HS-5 (cell line): Measurements from ENCODE around the gene CX3CL1.
"Not testable (repeated sequence)": the region's sequence is repeated elsewhere in the genome, so short reads cannot be mapped to it uniquely, and the experiment has no call there.

Experiments used
- DNase-seq: peaks from one replicate; pipeline ENCODE4 v3.0.0-alpha.2; 2012; ENCODE audit warnings: low read depth

The CX3CL1 gene

DNA sequence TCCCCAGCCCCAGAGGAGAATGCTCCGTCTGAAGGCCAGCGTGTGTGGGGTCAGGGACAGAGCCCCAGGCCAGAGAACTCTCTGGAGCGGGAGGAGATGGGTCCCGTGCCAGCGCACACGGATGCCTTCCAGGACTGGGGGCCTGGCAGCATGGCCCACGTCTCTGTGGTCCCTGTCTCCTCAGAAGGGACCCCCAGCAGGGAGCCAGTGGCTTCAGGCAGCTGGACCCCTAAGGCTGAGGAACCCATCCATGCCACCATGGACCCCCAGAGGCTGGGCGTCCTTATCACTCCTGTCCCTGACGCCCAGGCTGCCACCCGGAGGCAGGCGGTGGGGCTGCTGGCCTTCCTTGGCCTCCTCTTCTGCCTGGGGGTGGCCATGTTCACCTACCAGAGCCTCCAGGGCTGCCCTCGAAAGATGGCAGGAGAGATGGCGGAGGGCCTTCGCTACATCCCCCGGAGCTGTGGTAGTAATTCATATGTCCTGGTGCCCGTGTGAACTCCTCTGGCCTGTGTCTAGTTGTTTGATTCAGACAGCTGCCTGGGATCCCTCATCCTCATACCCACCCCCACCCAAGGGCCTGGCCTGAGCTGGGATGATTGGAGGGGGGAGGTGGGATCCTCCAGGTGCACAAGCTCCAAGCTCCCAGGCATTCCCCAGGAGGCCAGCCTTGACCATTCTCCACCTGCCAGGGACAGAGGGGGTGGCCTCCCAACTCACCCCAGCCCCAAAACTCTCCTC lies 10.4 kb downstream of the CX3CL1 start:
- DNase-seq = no peak

DNA sequence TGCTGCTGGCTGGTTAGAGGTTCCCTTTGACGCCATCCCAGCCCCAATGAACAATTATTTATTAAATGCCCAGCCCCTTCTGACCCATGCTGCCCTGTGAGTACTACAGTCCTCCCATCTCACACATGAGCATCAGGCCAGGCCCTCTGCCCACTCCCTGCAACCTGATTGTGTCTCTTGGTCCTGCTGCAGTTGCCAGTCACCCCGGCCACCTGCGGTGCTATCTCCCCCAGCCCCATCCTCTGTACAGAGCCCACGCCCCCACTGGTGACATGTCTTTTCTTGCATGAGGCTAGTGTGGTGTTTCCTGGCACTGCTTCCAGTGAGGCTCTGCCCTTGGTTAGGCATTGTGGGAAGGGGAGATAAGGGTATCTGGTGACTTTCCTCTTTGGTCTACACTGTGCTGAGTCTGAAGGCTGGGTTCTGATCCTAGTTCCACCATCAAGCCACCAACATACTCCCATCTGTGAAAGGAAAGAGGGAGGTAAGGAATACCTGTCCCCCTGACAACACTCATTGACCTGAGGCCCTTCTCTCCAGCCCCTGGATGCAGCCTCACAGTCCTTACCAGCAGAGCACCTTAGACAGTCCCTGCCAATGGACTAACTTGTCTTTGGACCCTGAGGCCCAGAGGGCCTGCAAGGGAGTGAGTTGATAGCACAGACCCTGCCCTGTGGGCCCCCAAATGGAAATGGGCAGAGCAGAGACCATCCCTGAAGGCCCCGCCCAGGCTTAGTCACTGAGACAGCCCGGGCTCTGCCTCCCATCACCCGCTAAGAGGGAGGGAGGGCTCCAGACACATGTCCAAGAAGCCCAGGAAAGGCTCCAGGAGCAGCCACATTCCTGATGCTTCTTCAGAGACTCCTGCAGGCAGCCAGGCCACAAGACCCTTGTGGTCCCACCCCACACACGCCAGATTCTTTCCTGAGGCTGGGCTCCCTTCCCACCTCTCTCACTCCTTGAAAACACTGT lies 11.3 kb downstream of the CX3CL1 start:
- no peak for DNase-seq

DNA sequence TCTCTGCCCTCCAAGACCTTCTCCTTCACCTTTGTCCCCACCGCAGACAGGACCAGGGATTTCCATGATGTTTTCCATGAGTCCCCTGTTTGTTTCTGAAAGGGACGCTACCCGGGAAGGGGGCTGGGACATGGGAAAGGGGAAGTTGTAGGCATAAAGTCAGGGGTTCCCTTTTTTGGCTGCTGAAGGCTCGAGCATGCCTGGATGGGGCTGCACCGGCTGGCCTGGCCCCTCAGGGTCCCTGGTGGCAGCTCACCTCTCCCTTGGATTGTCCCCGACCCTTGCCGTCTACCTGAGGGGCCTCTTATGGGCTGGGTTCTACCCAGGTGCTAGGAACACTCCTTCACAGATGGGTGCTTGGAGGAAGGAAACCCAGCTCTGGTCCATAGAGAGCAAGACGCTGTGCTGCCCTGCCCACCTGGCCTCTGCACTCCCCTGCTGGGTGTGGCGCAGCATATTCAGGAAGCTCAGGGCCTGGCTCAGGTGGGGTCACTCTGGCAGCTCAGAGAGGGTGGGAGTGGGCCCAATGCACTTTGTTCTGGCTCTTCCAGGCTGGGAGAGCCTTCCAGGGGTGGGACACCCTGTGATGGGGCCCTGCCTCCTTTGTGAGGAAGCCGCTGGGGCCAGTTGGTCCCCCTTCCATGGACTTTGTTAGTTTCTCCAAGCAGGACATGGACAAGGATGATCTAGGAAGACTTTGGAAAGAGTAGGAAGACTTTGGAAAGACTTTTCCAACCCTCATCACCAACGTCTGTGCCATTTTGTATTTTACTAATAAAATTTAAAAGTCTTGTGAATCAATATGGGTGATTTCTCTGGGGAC lies 12.2 kb downstream of the CX3CL1 start:
- no peak for DNase-seq

DNA sequence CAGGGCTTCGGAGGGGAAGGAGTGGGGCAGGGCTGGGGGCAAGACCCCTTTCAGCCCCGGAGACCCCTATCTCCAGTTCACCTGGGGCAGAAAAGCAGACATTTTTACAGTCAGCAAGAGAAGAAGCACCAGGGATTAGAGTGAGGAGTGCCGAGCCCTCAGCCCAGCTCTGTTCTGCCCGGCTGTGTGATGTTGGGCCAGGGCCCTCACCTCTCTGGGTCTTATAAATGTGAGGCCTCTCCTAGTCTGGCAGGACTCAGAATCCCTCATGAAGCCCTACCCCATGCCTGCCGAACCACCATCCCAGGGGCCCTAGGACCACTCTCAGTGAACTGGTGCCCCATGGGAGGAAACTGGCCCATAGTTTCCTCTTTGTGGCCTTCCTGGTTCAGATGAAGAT lies 12.8 kb downstream of the CX3CL1 start:
- no peak for DNase-seq

DNA sequence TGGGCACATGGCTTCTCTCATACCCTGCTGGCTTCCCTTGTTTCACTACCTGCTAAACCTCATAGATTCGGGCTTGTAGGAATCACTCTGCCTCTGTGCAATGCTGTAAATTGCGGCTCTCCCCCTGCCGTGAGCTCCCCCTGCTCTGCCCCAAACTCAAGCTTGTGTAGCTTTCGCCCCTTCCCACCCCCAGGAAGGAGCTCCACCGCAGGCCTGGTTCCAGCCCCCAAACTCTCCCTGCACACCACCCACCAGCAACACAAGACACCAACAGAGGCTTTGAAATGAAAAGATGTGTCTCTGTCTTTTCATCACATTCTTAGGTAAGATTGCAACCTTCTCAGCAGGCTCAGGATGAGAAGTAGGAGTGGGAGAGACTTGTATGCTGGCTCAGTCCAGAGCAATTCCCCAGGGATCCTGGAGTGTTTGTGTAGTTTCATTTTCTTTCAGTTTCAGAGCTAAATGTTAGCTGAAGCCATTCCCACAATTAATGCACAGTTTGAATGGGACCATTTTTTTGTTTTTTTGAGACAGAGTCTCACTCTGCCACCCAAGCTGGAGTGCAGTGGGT lies 14.2 kb downstream of the CX3CL1 start:
- DNase-seq = no peak

DNA sequence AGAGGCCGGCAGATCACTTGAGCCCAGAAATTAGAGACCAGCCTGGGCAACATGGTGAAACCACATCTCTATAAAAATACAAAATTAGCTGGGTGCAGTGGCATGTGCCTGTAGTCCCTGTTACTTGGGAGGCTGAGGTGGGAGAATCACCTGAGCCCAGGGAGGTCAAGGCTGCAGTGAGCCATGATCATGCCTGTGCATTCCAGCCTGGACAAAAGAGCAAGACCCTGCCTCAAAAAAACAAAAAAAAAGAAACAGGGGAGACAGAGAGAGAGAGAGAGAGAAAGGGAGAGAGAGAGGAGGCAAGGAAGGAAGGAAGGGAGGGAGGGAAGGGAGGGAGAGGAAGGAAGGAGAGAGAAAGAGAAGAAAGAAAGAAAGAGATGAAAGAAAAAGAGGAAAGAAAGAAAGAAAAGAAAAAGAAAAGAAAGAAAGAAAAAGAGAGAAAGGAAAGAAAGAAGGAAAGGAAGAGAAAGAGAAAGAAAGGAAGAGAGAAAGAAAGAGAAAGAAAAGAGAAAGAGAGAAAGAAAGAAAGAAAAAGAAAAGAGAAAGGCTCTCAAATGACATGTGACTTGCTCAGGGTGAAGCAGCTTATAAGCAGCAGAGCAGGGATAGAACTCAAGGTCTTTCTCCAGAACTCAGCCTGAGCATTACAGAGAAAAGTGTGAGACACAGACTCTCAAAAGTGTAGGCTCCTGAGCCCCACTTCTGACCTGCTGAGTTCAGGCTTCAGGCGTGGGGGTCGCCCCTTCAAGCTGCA lies 15.5 kb downstream of the CX3CL1 start:
- DNase-seq = no peak

DNA sequence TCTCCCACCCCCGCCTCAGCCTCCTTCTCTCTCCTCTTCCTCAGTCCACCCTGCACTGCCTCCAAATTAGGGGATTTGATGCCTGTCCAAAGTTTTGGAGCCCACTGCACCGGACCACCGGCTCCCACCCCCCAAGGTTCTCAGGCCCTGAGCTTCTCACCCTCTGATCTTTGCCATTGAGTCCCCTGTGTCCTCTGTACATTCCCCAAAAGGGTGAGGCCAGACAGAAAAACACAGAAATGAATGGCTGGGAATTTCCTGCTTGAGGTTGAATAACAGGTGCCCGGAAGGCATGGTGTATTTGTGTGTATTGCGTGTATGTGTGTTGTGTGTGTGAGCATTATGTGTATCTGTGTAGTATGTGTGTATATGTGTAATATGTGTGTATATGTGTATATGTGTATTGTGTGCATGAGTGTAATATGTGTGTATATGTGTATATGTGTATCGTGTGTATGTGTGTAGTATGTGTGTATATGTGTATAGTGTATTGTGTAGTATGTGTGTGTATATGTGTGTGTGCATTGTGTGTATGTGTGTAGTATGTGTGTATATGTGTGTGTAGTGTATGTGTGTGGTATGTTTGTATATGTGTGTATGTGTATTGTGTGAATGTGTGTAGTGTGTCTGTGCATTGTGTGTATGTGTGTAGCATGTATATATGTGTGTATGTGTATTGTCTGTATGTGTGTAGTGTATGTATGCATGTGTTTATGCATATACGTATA lies 16.2 kb downstream of the CX3CL1 start:
- DNase-seq = no peak

DNA sequence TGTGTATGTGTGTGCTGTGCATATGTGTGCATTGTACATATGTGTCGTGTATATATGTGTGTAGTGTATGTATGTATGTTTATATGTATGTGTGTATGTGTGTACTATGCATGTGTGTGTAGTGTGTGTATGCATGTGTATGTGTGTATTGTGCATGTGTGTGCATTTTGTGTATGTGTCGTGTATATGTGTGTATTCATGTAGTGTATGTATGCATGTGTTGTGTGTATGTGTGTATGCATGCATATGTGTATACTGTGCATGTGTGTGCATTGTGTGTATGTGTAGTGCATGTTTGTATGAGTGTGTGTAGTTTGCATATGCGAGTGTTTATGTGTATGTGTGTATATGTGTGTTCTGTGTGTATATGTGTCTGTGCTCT lies 16.8 kb downstream of the CX3CL1 start:
- no peak for DNase-seq

DNA sequence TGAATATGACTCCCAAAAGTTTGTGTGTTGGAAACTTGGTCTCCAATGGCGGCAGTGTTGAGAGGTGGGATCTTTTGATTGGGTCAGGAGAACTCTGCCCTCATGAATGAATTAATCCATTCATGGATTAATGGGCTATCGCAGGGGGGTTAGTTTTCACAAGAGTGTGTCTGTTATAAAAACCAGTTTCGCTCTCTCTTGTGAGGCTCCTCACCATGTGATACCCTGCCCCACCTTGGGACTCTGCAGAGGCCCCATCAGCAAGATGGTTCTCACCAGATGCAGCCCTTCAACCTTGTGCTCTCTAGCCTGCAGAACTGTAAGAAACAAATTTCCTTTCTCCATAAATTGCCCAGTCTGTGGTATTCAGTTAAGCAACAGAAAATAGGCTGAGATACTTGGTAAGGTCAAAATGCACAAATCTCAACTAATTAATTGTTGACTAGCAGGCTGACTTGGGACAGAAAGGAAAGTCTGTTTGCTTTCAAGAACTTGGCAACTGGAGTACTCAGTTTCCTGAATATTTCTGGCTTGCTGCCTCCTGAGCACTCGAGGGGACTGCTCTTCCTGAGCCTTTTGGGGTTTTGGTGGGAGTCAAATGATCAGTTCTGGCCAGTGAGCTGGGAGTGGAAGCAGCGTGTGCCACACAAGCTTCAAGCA lies 18.5 kb downstream of the CX3CL1 start:
- DNase-seq = no peak

DNA sequence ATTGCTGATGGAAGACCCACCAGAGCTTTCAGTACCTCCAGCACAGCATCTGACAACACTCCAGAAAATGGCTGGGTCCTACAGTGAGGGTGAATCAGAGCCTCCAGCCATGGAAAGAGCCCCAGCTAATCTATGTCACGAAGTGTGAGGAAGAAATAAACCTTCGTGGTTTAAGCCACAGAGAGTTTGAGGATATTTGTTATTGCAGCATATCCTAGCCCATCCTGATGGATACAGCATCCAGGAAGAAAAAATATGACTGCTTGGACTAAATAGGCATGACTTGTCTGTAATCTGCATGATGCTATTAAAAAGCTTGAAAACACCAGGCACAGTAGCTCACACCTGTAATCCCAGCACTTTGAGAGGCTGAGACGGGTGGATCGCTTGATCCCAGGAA lies 19.0 kb downstream of the CX3CL1 start:
- DNase-seq = no peak

DNA sequence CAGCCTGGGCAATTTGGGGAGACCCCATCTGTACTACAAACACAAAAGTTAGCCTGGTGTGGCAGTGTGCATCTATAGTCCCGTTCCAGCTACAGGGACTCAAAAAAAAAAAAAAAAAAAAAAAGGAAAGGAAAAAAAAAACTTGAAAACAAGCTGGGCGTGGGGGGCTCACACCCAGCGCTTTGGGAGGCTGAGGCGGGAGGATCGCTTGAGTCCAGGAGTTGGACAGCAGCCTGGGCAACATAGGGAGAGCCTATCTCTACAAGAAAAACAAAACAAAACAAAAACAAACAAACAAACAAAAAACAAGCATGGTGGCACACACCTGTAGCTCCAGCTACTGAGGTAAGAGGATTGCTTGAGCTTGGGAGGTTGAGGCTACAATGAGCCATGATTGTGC lies 19.4 kb downstream of the CX3CL1 start:
- no peak for DNase-seq

DNA sequence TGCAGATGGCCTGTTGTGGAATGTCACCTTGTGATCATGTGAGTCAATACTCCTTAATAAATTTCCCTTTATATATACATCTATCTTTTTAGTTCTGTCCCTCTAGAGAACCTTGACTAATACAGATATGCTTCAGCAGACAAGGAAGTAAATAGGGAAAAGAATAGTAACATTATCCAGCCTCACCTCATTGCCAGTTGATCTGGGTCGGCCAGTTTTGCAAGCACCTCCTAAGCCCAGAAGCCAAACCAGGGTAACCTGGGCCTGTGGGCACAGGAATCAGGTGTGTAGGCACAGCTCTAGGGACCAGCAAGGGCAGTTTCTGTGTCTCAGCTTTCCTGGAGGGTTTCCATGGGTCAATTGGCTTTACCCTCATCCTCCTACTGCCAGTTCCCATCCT lies 20.4 kb downstream of the CX3CL1 start:
- DNase-seq = no peak

DNA sequence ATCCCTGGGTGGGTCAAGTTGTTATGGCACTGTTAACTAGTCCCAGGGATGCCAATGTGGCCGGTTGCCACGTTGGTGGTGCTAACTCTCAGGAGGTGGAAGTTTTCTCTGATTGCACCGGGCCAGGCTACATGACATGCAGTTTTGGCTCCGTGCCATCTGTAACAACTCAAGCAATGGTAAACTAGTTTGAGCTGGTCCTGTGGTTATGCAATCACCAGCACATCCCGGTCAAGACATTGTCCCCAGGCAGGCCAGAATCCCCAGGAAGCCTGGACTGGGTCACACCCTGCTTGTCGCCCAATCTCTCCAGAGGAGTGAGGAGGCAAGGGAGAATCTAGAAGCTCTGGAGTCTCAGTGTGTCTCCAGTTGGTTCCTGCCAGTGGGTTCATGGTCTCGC lies 22.2 kb downstream of the CX3CL1 start:
- DNase-seq = no peak

DNA sequence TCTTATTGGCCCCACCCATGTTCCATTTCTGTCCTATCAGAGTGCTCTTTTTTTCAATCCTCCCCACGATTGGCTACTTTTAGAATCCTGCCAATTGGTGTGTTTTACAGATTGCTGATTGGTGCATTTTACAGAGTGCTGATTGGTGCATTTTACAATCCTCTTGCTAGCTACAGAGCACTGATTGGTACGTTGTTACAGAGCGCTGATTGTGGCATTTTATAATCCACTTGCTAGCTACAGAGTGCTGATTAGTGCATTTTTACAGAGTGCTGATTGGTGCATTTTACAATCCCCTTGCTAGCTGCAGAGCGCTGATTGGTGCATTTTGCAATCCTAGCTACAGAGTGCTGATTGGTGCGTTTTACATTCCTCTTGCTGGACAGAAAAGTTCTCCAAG lies 22.7 kb downstream of the CX3CL1 start:
- no peak for DNase-seq

DNA sequence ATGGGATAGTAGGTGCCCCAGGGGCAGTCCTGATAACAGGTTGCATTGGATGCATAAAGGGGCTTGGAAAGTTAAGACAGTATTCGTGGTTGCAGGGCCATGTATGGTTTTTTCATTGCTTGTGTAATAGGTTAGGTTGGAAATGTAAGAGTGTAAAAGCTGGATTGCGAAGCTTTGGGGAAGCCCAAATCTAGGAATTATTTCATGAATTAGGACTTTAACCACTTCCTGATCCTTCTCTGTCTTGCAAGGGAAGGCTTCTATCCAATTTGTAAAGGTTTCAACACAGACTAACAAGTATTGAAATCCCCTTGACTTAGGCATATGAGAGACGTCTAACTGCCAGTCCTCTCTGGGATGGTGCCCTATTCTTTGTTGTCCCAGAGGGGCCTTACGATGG lies 24.5 kb downstream of the CX3CL1 start:
- DNase-seq = no peak

DNA sequence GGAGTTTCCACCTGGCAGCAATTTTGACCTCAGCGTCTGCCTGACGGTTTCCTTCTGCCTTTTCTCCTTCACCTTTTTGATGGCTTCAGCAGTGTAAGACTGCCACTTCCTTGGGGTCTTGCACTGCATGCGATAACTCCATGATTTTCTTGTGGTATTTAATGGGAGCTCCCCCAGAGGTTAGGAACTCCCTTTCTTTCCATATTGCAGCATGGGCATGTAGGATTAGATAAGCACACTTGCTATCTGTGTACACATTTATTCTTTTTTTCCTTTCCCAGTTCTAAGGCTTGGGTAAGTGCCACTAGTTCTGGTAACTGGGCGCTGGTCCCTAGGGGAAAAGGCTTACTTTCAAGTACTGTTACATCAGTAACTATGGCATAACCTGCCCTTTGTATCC lies 25.2 kb downstream of the CX3CL1 start:
- not testable (repeated sequence) for DNase-seq

DNA sequence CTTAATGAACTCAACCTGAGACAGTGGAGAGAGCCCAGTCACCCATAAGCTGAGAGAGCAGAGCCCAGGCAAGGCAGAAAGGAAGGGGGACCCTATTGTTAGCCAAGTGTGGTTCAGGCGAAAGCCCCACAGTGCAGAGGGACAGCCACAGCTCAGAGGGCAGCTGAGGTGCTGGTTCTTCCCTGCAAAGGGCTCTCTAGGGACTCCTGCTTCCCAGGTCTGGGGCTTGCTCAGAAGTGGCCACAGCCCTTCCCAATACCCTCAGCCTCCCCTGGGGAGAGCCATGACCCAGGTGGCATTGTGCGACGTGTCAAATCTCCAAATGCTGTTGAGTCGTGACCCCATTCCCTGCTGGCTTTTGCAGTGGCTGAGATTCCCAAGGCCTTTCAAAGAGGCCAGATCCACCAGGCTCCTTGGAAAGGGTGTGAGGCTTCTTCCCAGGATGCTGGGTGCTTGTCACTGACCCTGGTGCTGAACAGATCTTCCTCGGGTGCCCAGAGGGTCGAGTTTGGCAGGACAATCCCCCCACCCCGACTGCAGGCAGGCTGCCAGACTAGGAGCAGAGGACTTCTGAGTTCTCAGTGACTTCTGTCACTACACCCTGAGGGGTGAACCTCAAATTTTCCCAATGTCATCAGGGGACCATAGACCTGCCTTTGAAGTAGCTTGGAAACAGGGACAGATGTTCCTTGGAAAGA lies 29.8 kb downstream of the CX3CL1 start:
- no peak for DNase-seq

DNA sequence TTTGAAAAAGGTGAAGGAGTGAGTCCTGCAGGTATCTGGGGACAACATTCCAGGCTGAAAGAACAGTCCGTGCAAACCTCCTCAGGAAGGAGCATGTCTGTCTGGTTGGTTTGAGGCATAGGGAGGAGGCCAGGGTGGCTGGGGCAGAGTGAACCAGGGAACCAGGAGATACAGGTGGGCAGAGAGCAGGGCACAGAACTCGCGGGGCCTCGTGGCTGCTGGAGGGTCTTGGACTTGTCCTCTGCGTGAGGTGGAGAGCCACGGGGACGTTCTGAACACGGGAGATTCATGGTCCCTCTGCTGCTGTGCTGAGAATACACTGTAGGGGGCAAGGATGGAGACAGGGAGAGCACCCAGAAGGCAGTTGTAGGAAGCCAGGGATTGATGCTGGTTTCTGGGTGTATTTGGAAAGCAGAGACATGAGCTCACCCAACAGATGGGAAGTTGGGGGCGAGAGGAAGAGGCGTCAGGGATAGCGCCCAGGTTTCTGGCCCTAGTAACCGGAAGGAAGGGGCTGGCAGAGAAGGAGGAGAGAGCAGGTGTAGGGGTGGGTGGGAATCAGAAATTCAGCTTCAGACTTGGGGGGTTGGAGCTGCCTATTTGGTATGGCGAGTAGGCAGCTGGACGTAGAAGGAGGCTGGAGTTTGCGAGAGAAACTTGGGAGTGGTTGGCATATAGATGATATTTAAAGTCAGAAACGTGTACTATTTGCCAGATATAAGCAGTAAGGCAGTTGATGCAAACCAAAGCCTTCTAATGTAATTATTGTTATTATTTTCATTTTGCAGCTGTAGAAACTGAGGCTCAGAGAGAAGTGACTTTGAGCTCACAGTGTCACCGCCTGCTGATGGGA lies 31.9 kb downstream of the CX3CL1 start, which contains the start of gene CCL17:
Gene CCL17 (plus strand): TSS at position 803 of the 853 bp plus-strand sequence. CDS start 9,166 bp downstream, outside the sequence.
- no peak for DNase-seq
